GM10248 (cell line): ENCODE data around the gene TRMT11.
A peak's percentile ranks its signal among the peaks of the same experiment; 100 is the strongest.

Experiments used
- CTCF ChIA-PET: fragments of 300-600 bp; sonication (Branson Sonifier 250); formaldehyde crosslinking; extraction: SDS; loops from one replicate; lab custom pipeline; 2021; ENCODE audit warnings: antibody characterized with exemption; lab: Yijun Ruan, JAX
- POLR2A ChIA-PET: fragments of 350-650 bp; sonication (Branson Sonifier 250); formaldehyde crosslinking; extraction: SDS; loops from one replicate; lab custom pipeline; 2020; ENCODE audit warnings: antibody characterized with exemption; lab: Yijun Ruan, JAX
- DNase-seq: peaks from one replicate; pipeline ENCODE4 v3.0.0; 2012; ENCODE audit errors: extremely low spot score
- CTCF ChIP-seq: IDR thresholded peaks from 2 replicates; pipeline ENCODE4 v1.5.1; 2012; ENCODE audit warnings: mild to moderate bottlenecking, low read depth; ENCODE audit errors: extremely low read depth, missing control alignments, control extremely low read depth

TRMT11 gene

GRCh38 chr6:125986301-125987025 is at the start of gene TRMT11:
TSS of gene TRMT11 (plus strand) at chr6:125986540. CDS start at chr6:125986551, 11 bp downstream.
- no peak for TF ChIP-seq CTCF
- CTCF ChIA-PET: interaction anchor here (1.0 to 5.0 kb wide), 13 partner anchors 8 to 671 kb away, joined by 3 to 56 read pairs (median 6); partner anchors contain the start of genes HINT3 and NCOA7
- POLR2A ChIA-PET: interaction anchor here (0.7 to 1.6 kb wide), 5 partner anchors 9 to 1281 kb away, joined by 3 to 6 read pairs (median 3); partner anchors contain the start of gene NCOA7
- DNase-seq: peak; percentile 92

- TF ChIP-seq CTCF: no peak
- CTCF ChIA-PET: interaction anchor here (0.9 to 2.7 kb wide), 5 partner anchors 14 to 33 kb away, joined by 3 to 16 read pairs (median 4); partner anchors contain the start of gene HINT3
- POLR2A ChIA-PET: no interaction called here
- DNase-seq: no peak
These were observed 47.3 kb upstream of the TRMT11 start for GRCh38 chr6:125939026-125939425.

- ChIA-PET POLR2A (no interaction called here), CTCF (interaction anchor here (1.5 to 2.7 kb wide), 4 partner anchors 13 to 50 kb away, joined by 3 to 19 read pairs (median 10); partner anchors contain the start of gene HINT3)
- DNase-seq: no peak
- no peak for TF ChIP-seq CTCF
These were observed 46.5 kb upstream of the TRMT11 start for GRCh38 chr6:125939791-125940190.

GRCh38 chr6:125940247-125941041 is 45.9 kb upstream of the TRMT11 start:
- DNase-seq: no peak
- no peak for TF ChIP-seq CTCF
- ChIA-PET POLR2A (no interaction called here), CTCF (interaction anchor here (0.9 to 2.7 kb wide), 5 partner anchors 12 to 50 kb away, joined by 3 to 19 read pairs (median 4); partner anchors contain the start of gene HINT3)

- TF ChIP-seq CTCF: no peak
- CTCF ChIA-PET: interaction anchor here (1.1 to 7.0 kb wide), 6 partner anchors 9 to 37 kb away, joined by 3 to 61 read pairs (median 4); partner anchors contain the start of gene HINT3
- POLR2A ChIA-PET: no interaction called here
- DNase-seq: no peak
These were observed 43.4 kb upstream of the TRMT11 start for GRCh38 chr6:125942672-125943527.
